Dermis microvascular lymphatic vessel endothelial cell (primary cell): ENCODE data around the gene SULT1B1. TPM values are rescaled to one million over a fixed set of nuclear protein-coding genes. Genes with fewer than 3 reads are reported as not detected.

Source experiments
- DNase-seq, 2 donors: peaks; one replicate each; pipeline versions ENCODE4 v3.0.0 to v3.0.0-alpha.2; 2010; ENCODE audit warnings: low read depth in 2 of 2
- total RNA-seq: library from RNA; depleted of rRNA; stranded (reverse); fragments of >200 nt; gene quantifications from 2 replicates; pipeline ENCODE4 v1.2.1, GENCODE V29; 2014

SULT1B1 gene
- total RNA-seq, 1 donor from 2014 or later: 5.9 TPM

GRCh38 chr4:69701696-69702095, 58.7 kb downstream of the SULT1B1 start:
- DNase-seq: no peak

- DNase-seq: no peak
Measured at GRCh38 chr4:69697536-69698242, 62.7 kb downstream of the SULT1B1 start.

- DNase-seq: peak; percentile 47 to 52
Measured at GRCh38 chr4:69689599-69689998, 70.8 kb downstream of the SULT1B1 start.

GRCh38 chr4:69684804-69685203, 75.6 kb downstream of the SULT1B1 start:
- no peak for DNase-seq

Other genes with a start within 250 kb of the SULT1B1 start
- not detected in 2 replicates for gene UGT2A2, start 121.0 kb downstream of the SULT1B1 start, total RNA-seq
- gene UGT2A1, start 107.4 kb downstream of the SULT1B1 start, total RNA-seq: not detected in 2 replicates
- 0.89 and 2.3 TPM in 2 replicates for gene SULT1E1, start 99.5 kb upstream of the SULT1B1 start, total RNA-seq
- not detected in 2 replicates for gene CSN1S1, start 170.4 kb upstream of the SULT1B1 start, total RNA-seq
- gene CSN2, start 205.1 kb upstream of the SULT1B1 start, total RNA-seq: not detected in 2 replicates
- not detected in 2 replicates for gene STATH, start 235.3 kb upstream of the SULT1B1 start, total RNA-seq